ELF-1 (cell line): ENCODE results near the gene ERGIC1.
A peak's percentile ranks its signal among the peaks of the same experiment; 100 is the strongest.
"Not testable (repeated sequence)": the region's sequence is repeated elsewhere in the genome, so short reads cannot be mapped to it uniquely, and the experiment has no call there.

Source experiments
- DNase-seq: peaks from one replicate; pipeline ENCODE4 v3.0.0-alpha.2; 2016; ENCODE audit warnings: low read depth, low spot score

The ERGIC1 gene

GRCh38 chr5:172864171-172864570 is 30.1 kb downstream of the ERGIC1 start:
- DNase-seq = not testable (repeated sequence)

GRCh38 chr5:172864747-172865146 is 30.7 kb downstream of the ERGIC1 start:
- DNase-seq = no peak

GRCh38 chr5:172866378-172866777 is 32.3 kb downstream of the ERGIC1 start:
- DNase-seq = no peak

DNA sequence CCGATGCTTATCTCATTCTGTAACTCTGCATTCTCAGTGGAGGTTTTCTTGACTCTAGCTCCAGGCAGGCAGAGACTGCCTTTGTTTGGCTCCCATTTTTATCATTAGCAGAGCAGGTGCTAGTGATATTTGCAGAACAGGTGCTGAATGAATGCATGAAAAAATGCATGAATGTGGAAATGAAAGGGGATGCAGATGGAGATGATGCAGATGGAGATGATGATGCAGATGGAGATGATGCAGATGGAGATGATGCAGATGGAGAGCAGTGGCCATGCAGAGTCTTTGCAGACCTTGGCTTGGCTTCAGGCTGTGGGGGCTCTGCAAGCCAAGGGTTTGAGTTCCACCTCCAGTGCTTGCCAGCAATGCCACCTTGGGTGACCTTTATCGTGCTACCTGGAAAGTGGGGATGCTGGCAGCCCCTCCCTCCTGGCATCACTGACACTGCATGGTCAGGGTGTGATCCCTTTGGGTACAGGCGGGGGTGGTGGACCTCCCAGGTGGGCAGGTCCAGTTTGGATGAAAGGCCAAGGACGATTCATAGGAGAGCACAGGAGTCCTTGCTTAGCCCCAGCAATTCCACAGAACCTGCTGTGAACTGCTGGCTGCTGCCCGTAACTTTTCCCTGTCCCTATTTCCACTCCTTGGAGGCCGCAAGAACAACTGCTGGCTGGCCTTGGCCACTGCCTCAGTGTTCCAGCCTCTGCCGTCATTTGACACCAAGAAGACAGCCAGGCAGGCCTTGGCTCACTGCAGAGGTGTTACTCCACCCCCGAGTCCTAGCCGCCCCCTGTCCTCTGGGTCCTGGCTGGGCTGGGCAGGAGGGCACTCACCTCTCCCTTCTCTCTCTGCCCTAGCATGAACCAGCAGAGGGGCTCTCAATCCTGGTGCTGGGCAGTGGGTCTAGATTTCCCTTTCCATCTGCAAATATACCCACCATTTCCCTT is 33.0 kb downstream of the ERGIC1 start:
- DNase-seq = peak; percentile 37

- no peak for DNase-seq
These were observed 33.8 kb downstream of the ERGIC1 start for GRCh38 chr5:172867761-172868435.

GRCh38 chr5:172868436-172868923 is 34.4 kb downstream of the ERGIC1 start:
- DNase-seq = no peak

GRCh38 chr5:172868924-172869591 is 35.0 kb downstream of the ERGIC1 start:
- DNase-seq = peak; percentile 28

GRCh38 chr5:172869691-172870090 is 35.6 kb downstream of the ERGIC1 start:
- DNase-seq = no peak

DNA sequence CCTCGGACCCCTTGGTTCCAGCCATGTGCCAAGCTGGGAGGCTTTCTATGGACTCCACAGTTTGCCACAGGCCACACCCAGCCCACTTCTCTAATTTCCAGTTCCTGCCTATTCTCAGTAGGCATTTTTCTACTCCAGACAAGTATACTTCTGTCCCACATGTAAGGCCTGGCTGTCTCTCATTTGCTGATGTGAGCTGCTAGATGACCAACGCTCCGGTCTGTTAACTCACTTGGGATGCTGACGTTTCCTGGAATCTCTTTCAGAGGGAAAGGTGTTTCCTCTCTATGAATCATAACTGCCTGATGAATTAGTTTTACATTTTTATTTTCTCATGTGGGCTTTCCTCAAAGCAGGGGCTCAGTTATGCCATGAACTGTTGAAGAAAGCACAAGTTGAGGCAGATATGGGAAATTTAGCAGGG is 36.3 kb downstream of the ERGIC1 start:
- no peak for DNase-seq

DNA sequence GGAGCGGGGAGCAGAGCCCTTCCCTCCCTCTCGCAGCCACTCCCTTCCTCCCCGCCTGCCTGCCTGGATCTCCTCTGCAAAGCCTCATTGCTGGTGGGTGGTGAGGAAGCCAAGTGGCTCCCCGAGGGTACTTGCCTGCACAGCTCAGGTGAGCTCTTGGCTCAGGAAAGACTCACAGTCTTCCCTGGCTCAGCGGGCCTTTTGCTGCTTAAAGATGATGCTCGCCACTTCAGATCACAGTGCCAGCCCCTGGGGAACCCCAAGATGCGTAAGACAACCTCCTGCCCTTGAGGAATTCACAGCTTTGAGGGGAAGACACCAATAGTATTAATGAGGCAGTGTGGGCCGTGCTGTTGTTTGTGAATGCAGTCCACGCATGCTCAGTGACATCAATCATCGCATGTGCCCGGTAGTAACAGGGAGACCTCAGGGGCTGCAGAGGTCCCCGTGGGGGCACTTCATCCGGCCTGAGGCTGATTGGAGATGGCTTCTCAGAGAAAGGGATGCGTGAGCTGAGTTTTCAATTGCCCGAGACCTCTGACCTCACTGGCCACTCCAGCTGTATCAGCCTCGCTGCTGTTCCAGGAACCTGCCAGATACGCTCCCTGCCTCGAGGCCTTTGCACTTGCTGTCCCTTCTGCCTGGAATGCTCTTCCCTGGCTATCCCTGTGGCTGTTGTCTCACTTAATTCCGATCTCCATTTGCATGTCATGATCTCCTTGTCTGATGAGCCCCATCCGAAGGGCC is 36.8 kb downstream of the ERGIC1 start:
- DNase-seq = peak; percentile 84

DNA sequence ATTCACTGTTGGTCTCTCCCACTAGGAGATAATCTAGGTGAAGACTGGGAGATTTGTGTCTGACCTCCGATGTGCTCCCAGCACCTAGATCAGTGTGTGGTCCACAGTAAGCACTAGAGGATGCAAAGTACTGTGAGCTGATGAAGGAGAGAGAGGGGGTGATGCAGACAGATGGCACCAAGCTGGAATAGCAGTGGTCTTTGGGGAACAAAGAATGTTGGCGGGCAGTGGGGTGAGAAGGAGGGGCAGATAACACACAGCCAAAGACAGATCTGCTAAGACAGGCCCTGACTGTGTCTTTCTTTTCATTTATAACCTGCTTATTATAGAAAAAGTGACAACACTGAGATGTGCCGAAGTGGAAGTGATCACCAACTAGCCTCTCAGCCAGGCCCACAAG is 37.5 kb downstream of the ERGIC1 start:
- no peak for DNase-seq

GRCh38 chr5:172871982-172872381 is 37.9 kb downstream of the ERGIC1 start:
- DNase-seq = no peak

- no peak for DNase-seq
These were observed 39.0 kb downstream of the ERGIC1 start for GRCh38 chr5:172872997-172873491.

DNA sequence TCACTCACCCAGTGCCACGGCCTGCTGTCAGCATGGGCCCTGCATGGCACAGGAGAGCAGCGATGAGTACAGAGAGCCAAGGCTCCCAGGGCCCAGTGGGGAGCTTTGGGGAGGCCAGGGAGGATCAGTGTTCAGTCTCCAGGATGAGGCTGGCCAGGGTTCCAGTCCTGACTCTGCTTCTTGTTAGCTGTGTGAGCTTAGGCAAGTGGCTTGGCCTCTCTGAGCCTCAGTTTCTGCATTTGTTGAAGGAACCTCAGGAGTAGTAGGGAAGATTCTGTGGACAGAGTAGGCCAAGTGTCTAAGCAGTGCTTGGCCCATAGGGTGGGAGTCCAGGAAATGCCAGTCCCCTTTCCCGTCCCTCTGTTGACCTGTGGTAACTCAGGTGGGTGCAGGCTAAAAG is 39.5 kb downstream of the ERGIC1 start:
- DNase-seq = no peak

DNA sequence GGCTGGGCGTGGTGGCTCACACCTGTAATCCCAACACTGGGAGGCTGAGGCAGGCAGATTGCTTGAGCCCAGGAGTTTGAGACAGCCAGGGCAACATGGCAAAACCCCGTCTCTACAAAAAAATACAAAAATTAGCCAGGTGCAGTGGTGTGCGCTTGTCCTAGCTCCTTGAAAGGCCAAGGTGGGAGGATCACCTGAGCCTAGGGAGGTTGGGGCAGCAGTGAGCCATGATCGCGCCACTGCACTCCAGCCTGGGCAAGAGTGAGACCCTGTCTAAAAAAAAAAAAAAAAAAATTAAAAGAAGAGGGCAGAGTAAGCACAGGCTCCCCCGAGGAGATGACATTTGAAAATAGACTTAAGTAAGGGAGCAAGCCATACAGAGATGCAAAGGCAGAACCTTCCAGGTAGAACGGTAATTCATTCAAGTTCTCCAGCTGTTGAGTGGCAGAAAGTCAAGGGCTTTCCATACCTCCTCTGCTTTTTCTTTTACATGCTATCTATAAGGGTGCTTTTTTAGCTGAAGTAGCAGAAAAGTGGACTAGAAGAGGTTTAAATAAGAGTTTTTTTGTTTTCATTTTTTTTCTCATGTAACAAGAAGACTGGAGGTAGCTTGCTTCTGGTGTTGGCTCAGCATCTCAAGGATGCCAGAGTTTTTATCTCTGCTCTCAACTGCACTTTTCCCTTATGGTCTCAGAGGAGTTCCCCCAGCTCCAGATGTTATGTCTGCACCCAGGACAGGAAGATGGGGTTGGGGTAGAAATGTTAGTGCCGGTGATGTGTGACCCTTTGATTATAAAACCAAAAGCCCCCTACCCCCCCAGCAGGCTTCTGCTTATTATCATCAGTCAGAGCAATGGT is 40.8 kb downstream of the ERGIC1 start:
- no peak for DNase-seq

- no peak for DNase-seq
These were observed 41.6 kb downstream of the ERGIC1 start for GRCh38 chr5:172875505-172876279.

DNA sequence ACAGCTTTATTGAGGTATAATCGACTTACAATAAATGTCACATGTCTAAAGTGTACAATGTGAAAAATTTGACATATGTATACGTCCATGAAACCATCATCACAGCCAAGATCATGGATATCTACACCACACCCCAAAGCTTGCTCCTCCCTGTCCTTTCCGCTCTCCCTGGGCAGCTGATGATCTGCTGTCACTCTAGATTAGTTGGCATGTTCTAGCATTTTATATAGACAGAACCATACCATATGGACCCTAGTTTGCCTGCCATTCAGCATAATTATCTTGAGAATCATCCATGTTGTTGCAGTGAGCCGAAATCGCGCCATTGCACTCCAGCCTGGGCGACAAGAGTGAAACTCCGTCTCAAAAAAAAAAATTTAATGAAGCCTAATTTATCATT is 42.5 kb downstream of the ERGIC1 start:
- no peak for DNase-seq

- no peak for DNase-seq
These were observed 43.6 kb downstream of the ERGIC1 start for GRCh38 chr5:172877466-172878260.

DNA sequence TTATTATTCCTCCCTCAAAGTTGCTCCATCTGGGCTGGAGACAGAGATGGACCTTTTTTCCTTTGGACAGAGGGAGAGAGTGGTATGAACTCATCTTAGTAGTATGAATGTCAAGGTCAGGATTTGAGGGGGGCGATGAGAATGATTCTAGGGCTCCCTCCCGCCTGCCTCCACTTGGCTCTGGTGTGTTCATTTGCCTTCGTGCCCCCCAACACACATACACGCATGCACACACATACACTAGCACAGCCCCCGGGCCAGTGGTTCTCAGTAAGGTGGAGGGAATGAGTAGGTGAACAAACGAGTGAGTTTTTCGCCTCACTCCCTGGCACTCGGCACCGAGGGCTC is 44.5 kb downstream of the ERGIC1 start:
- DNase-seq = no peak
